AG20443 (cell line): ENCODE data around the gene DNAJC30.

Experiments
- DNase-seq: peaks from one replicate; pipeline ENCODE4 v3.0.0; 2012; ENCODE audit warnings: low spot score, mixed read lengths

The DNAJC30 gene

DNA sequence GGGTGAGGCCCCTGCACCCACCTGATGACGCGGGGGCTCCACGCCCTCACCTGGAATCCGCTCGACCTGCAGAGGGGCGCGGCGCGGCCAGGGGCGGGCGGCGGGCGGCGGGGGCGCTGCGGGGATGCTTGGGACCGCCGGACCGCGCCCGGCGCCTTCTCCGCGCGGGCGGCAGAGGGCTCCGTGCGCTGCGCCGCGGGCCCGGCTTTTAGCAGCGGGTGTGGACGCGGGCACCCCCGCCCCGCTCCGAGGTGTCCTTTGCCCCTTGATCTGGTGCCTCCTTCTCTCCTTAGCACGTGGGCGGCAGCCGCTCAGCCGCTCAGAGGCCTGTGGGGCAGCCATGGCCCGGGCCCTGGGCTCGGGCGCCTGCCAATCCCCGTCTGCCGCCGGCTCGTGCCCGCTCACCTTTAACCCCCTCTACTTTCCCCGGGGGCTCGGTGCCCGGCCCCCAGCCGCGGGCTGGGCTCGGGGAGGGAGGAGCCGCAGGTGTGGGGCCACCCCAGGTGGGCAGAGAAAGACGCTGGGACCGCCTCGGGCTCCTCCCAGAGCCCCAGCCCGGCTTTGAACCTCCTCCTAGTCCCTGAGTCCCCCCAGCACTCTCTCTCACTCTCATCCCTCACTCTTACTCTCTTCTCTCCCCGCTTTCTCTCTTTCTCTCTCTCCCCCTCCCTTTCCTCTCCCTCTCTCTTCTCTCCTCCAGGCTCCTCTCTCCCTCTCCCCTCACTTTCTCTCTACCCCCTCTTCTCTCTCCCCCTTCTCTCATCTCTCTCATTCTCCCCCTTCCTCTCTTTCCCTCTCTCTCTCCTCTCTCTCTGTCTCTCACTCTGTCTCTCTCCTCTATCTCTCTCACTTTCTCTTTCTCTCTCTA is 35.3 kb downstream of the DNAJC30 start:
- DNase-seq, result peak; percentile 58

DNA sequence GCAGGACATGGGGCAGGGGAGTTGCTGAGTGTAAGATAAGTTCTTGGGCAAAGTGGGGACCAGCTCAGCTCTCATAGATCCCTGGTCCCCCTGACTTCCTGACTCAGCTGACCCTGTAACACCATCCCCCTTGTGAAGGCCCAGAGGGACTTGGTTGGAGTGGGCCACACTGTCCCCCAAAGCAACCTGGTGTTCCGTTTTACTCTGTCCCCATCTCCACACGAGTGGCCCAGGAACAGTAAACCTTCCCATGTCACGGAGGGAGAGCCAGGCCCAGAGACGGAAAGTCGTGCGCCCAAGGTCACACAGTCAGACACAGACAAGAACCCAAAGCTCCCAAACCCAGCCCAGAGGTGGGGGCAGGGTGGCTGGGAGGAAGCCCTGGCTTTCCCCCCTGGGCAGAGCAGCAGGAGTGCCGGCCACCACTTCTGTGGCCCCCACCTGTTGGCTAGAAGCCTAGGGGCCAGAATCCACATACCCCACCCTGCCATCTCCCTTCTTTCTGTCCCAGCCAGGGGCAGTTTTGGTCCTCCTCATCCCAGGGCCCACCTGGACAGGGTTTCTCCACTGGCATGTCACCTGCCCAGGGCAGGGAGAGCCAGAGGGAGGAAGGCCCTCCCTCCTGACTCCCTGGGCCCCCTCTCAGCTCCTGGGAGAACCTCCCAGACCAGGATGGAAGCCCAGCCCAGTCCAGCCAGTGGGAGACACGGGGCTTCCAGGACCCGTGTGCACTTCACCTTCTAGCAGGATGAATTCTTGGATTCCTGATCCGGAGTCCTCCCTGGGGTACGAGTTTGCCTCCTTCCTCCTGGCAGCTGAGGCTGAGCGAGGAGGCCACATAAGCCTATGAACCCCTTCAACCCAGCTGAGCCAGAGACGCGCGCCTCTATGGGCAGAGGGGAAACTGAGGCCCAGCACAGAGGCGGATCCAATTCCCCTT is 36.2 kb downstream of the DNAJC30 start:
- no peak for DNase-seq

DNA sequence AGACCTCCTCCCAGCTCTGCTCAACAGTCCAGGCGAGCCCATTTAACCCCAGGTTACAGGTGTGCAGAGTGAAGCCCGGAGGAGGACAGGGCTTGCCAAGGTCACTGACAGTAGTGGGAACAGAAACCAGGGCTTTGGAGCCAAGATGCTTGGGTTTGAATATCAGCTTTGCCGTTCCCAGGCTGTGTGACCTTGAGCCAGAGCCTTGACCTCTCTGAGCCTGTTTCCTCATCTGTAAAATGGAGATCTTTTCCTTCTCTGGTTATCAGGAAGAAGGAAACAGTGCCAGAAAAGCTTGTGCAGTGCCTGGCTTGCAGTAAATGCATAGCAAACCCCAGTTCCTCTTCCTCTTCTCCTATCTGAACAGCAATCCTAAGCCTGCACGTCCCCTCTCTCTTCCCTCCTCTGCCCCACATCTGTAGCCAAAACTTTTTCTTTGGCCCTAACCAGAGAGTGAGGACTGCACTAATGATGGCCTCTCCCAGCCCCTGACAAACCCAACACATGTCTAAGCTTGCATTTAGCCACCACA is 37.5 kb downstream of the DNAJC30 start:
- no peak for DNase-seq

DNA sequence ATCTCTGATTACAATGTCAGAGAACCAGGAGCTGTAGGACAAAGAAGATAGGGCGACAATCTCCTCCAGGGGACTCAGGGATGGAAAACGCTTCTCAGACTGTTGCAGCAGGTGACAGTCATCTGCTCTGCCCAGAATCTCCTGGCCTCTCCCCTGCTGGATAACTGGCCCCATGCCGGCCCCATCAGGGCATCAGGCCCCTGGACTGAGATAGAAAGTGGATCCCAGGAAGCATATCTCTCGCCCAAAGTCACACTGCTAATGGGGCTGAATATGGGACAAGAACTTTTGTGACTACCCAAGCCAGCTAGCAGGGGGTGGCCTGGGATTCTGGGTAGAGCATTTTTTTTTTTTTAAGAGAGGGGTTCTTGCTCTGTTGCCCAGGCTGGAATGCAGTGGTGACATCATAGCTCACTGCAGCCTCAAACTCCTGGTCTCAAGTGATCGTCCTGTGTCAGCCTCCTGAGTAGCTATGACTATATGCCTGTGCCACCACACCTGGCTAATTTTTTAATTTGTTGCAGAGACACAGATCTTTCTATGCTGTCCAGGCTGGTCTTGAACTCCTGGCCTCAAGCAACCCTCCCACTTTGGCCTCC is 38.5 kb downstream of the DNAJC30 start:
- DNase-seq, result no peak

DNA sequence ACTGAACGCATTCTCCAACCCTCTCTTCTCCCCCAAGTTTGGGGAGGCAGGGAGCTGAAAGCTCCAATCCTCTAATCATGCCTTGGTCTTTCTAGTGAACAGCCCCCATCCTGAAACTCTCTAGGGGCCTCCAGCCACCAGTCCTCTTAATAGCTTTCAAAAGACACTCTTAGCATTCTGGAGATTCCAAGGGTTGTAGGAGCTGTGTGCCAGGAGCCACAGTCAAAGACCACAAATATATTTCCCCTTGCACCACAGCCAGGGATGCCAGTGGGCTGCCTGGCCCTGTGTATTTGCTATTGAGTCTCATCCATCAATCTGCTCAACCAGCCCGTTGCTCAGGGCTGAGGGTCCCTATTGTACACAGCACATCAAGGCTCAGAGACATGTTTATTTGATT is 40.4 kb downstream of the DNAJC30 start:
- no peak for DNase-seq

DNA sequence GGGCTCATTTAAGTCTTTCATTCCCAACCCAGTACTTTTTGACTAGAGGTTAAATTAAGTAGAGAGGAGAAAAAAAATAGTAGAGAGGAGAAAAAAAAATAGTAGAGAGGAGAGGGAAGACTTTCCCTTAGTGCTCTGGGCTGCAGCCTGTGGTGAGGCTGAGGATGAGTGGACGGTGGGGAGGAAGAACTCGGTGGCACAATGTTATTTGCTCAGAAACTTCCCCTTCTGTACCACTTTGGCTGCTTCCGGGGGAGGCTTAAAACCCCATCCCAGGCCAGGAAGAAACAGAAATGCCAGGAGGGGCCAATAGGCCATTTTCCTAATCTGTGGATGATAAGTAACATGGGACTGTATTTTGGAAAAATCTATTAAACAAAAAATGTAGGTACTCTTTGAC is 44.3 kb downstream of the DNAJC30 start:
- DNase-seq, result no peak

DNA sequence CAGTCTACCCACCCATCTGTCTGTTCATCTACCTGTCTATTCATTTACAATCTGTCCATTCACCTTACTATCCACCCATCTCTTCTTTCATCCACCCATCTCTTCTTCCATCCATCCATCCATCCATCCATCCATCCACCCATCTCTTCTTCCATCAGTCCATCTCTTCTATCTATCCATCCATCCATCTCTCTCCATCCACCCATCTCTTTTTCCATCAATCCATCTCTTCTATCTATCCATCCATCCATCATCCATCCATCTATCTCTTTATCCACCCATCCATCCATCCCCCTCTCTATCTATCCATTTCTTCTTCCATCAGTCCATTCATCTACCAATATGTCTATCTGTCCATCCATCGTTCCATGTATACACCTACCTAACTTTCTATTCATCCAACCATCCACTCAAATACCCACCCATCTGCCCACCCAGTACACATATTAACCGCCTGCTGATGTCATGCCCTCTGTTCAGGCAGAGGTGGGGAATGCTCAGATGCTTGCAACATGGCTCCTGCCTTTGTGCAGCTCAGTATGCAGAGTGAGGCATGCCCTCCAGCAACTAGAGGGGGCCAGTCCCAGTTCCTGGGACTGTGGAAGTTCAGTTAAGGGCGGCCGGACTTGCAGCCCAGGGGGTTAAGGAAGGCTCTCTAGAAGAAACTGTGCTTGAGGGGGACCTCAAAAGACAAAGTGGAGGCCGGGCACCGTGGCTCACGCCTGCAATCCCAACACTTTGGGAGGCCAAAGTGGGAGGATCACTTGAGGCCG is 47.6 kb downstream of the DNAJC30 start:
- DNase-seq, result no peak

DNA sequence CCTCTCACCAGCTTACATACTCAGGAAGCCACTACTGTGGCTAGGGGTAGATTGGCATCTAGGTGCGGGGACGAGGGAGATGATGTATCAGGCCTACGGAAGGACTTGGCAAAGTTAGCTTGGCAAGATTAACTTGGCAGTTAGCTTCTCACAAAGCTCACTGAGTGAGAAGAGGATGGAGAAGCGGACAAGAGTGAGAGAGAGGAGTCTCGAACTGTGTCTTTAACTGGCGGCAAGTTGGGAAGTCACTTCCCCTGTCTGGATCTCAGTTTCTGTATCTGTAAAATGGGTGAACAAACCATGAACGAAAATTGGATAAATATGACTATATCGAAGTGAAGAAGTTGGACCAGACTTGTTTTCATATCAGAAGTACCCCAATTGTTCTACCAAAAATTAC is 49.4 kb downstream of the DNAJC30 start:
- DNase-seq, result no peak

DNA sequence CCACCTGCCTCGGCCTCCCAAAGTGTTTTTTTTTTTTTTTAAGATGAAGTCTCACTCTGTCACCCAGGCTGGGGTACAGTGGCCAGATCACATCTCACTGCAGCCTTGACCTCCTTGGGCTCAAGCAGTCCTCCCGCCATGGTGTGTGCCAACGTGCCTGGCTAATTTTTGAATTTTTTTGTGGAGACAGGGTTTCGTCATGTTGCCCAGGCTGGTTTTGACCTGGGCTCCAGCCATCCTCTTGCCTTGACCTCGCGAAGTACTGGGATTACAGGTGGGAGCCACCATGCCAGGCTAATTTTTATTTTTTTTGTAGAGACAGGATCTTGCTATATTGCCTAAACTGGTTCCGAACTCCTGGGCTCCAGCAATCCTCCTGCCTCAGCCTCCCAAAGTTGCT is 49.9 kb downstream of the DNAJC30 start:
- no peak for DNase-seq

DNA sequence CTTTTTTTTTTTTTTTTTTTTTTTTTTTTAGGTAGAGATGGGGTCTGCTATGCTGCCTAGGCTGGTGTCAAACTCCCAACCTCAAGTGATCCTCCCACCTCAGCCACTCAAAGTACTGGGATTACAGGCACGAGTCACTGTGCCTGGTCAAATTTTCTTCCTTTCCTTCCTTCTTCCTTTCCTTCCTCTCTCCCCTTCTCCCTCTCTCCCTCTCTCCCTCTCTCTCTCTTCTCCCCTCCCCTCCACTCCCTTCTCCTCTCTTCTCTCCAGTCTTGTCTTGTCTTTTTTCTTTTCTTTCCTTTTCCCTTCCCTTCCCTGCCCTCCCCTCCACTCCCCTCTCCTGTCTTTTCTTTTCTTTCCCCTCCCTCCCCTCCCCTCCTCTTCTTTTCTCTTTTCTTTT is 51.7 kb downstream of the DNAJC30 start:
- DNase-seq, result no peak
